Stimulated activated CD4-positive, alpha-beta T cell treated with anti-CD3 and anti-CD28 coated beads, TNF-alpha, amount 100 ng/mL, for 1 hour (primary cell): ENCODE results near the gene DERL2.

ENCODE experiments used
- DNase-seq, 3 donors: peaks; one replicate each; pipeline ENCODE4 v3.0.0-alpha.2; 2020; ENCODE audit warnings: low read depth in 3 of 3, low spot score in 1 of 3

Gene DERL2

GRCh38 chr17:5502552-5502951, 16.6 kb upstream of the DERL2 start:
- DNase-seq = no peak

- DNase-seq = no peak
Observed at GRCh38 chr17:5501685-5502084, 15.7 kb upstream of the DERL2 start.

GRCh38 chr17:5500589-5501391, 14.8 kb upstream of the DERL2 start:
- peak; percentile 42 to 51 (median 49) for DNase-seq

GRCh38 chr17:5500247-5500588, 14.2 kb upstream of the DERL2 start:
- DNase-seq = no peak

- no peak for DNase-seq
Observed at GRCh38 chr17:5499476-5500231, 13.7 kb upstream of the DERL2 start.

- DNase-seq = no peak
Observed at GRCh38 chr17:5492970-5493369, 7.0 kb upstream of the DERL2 start.

GRCh38 chr17:5488752-5489151, 2.8 kb upstream of the DERL2 start:
- no peak for DNase-seq

GRCh38 chr17:5486206-5487124, 487 bp upstream of the DERL2 start, which contains the start of gene MIS12:
MIS12 (plus strand) TSS chr17:5486566; CDS start chr17:5488863, 2,297 bp downstream.
- DNase-seq = peak; percentile 89 to 97 (median 93)

GRCh38 chr17:5481451-5481850, 4.5 kb downstream of the DERL2 start:
- no peak for DNase-seq

GRCh38 chr17:5480962-5481361, 5.0 kb downstream of the DERL2 start:
- no peak for DNase-seq

GRCh38 chr17:5478992-5479391, 7.0 kb downstream of the DERL2 start:
- no peak for DNase-seq

GRCh38 chr17:5473906-5474305, 12.1 kb downstream of the DERL2 start:
- DNase-seq = no peak

- no peak for DNase-seq
Observed at GRCh38 chr17:5472511-5472910, 13.5 kb downstream of the DERL2 start.

GRCh38 chr17:5468075-5468473, 17.9 kb downstream of the DERL2 start:
- no peak for DNase-seq

- no peak for DNase-seq
Observed at GRCh38 chr17:5467416-5467815, 18.6 kb downstream of the DERL2 start.

- no peak for DNase-seq
Observed at GRCh38 chr17:5466295-5466694, 19.7 kb downstream of the DERL2 start.

- DNase-seq = no peak
Observed at GRCh38 chr17:5464717-5465507, 21.1 kb downstream of the DERL2 start.

GRCh38 chr17:5446786-5447185, 39.2 kb downstream of the DERL2 start:
- no peak for DNase-seq

GRCh38 chr17:5444209-5444608, 41.8 kb downstream of the DERL2 start:
- no peak for DNase-seq

GRCh38 chr17:5443728-5444127, 42.2 kb downstream of the DERL2 start:
- no peak for DNase-seq

- DNase-seq = no peak
Observed at GRCh38 chr17:5439446-5439764, 46.6 kb downstream of the DERL2 start.
